DND-41 (cell line): ENCODE measurements around the gene ARL2.

ENCODE experiments used
- EZH2 ChIP-seq: IDR thresholded peaks from 3 replicates; pipeline ENCODE4 v1.6.1; 2012; ENCODE audit warnings: borderline replicate concordance, low read depth, mild to moderate bottlenecking, moderate library complexity, low read length, inconsistent platforms; ENCODE audit not compliant: severe bottlenecking
- TF ChIP-seq, protein P1 (sequence below): IDR thresholded peaks from 2 replicates; pipeline ENCODE4 v1.5.1; 2012; ENCODE audit warnings: borderline replicate concordance, low read length, moderate library complexity, mild to moderate bottlenecking; ENCODE audit not compliant: poor library complexity, severe bottlenecking; ENCODE audit errors: extremely low read depth

DNA sequence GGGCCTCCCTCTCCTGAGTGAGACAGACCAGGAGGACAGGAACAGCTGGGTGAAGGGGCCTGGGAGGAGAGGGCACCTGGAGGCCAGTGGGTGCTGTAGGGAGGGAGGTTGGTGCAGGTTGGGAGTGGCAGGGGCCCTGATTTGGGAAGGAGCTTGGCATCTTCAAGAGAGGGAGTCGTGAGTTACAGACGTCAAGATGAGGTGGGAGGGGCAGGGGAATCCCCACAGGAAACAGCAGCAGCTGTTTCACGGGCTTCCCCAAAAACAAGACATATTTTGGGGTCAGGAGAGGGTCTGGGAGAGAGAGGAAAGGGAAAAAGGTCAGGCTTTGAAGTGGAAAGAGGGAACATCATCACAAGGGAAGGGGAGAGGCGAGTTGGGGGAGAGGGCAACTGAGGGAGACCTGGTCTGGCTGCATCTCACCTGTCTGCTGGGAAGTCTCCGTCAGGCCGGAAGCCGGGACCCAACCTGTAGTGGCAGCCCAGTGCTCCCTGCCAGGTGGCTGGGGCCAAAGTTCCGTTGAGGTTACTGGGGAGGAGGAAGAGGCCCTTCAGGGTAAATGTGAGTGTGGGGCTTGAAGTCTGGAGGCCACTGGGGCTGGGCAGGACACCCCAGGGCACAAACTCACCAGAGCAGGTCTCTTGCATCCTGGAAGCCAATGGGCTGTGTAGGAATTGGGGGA is 40.0 kb downstream of the ARL2 start:
- no peak for TF ChIP-seq EZH2
- TF ChIP-seq, protein P1, sequence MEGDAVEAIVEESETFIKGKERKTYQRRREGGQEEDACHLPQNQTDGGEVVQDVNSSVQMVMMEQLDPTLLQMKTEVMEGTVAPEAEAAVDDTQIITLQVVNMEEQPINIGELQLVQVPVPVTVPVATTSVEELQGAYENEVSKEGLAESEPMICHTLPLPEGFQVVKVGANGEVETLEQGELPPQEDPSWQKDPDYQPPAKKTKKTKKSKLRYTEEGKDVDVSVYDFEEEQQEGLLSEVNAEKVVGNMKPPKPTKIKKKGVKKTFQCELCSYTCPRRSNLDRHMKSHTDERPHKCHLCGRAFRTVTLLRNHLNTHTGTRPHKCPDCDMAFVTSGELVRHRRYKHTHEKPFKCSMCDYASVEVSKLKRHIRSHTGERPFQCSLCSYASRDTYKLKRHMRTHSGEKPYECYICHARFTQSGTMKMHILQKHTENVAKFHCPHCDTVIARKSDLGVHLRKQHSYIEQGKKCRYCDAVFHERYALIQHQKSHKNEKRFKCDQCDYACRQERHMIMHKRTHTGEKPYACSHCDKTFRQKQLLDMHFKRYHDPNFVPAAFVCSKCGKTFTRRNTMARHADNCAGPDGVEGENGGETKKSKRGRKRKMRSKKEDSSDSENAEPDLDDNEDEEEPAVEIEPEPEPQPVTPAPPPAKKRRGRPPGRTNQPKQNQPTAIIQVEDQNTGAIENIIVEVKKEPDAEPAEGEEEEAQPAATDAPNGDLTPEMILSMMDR = no peak
